Placental pericyte (primary cell): ENCODE data around the gene SAMD7. TPM values are rescaled to one million over a fixed set of nuclear protein-coding genes. Genes with fewer than 3 reads are reported as not detected.

Experiments
- total RNA-seq: library from RNA; depleted of rRNA; stranded (reverse); fragments of >200 nt; gene quantifications from 2 replicates; pipeline ENCODE4 v1.2.3, GENCODE V29; 2012

The SAMD7 gene, protein sequence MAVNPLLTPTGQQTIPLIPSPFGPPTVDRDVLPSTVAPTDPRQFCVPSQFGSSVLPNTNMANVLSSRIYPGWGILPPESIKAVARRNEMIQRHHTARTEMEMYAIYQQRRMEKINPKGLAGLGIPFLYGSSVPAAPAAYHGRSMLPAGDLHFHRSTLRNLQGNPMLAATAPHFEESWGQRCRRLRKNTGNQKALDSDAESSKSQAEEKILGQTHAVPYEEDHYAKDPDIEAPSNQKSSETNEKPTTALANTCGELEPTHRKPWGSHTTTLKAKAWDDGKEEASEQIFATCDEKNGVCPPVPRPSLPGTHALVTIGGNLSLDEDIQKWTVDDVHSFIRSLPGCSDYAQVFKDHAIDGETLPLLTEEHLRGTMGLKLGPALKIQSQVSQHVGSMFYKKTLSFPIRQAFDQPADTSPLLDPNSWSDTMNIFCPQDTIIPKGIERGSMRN
- not detected in 2 replicates for total RNA-seq

DNA sequence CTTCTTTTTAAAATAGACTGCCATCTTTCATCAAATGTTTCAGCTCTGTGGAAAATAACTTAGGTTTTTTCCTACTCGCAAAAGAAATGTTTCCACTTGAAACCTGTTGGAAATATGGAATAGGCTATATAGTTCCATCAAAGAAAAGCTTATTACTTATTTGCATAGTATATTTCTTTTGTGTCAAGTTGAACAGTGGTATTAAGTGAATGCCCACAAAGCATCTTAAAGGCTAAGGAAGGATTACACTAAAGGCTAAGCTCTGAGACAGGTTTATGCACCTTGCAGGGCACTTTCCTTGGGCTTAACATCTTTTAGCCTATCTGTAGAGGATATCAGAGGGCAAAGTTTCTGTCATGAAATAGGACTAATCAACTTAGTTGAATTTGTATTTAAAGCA lies at the start of gene SAMD7:
SAMD7 (plus strand) TSS at position 301 of the 400 bp plus-strand sequence. CDS start 7,927 bp downstream, outside the sequence.

DNA sequence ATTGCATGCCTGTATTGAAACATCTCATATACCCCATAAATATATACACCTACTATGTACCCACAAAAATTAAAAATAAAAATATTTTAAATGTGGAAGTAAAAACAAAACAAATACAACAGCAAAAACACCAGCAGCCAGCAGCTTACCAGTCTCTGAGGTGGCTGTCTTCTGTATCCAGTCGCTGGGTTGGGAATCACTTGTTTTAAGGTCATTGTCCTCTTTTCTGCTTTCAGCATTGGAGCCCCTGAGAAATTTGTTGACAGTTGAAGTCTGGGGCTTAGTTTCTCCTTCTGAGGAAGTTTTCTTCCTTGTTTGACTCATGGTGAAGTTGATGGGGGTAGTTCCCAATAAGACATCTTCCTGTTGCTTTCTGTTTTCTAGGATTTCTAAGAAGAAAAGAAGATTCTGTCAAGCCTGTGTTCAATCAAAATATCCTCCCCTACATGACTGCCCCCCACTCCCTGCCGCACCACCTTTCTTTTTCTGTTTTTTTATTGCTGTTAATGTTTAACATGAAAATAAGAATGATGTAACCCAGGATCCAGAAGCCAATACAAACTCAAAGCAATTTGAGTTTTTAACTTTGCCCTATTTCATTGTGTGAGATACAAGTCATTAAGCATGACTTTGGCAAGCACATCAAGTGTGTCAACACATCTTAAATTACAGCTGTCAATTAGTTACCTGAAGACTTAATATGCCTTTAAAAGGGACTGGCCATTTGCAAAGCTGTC lies 41.7 kb upstream of the SAMD7 start, which contains the start of gene LRRC31:
LRRC31 (minus strand) TSS at position 452 of the 737 bp plus-strand sequence; CDS start at position 324, 128 bp downstream.

DNA sequence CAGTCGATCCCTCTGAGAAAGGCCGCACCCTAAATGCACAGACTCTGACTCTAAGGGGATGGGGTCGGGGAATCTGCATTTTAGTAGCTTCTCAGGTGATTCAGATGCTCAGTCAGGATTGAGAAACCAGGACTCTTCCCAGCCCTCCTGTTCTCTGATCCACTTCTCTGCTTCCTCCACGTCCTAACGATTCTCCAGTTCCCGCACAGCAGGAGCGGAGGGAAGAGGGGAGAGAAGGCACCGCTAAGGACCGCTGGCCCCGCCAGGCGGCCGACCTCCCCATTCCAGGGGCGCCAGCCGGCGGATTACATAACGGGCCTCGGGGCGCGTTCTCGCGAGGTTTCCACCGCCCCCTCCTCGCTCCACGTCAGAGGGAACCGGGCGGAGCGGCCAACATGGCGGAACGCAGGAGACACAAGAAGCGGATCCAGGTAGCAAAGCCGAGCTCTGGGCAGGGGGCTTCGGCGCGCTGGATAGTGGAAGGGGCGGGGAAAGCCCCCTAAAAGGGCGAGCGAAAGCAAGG lies 55.1 kb downstream of the SAMD7 start, which contains the start of gene SEC62:
SEC62 (plus strand) TSS at position 380 of the 523 bp plus-strand sequence; CDS start at position 396, 16 bp downstream.

Other genes with a start within 250 kb of the SAMD7 start
- gene MECOM, start 247.9 kb upstream of the SAMD7 start, total RNA-seq: 2.4 and 48.0 TPM in 2 replicates
- 327 and 718 TPM in 2 replicates for gene TERC, start 146.5 kb upstream of the SAMD7 start, total RNA-seq
- 2.8 and 6.0 TPM in 2 replicates for gene ACTRT3, start 142.0 kb upstream of the SAMD7 start, total RNA-seq
- gene MYNN, start 138.2 kb upstream of the SAMD7 start, total RNA-seq: 15.1 and 18.0 TPM in 2 replicates
- gene LRRIQ4, start 98.7 kb upstream of the SAMD7 start, total RNA-seq: 0.14 TPM in 1 of 2 replicates, not detected in the other
- gene LRRC34, start 98.7 kb upstream of the SAMD7 start, total RNA-seq: 1.8 and 6.6 TPM in 2 replicates
- not detected in 2 replicates for gene LRRC31, start 41.6 kb upstream of the SAMD7 start, total RNA-seq
- gene SEC62, start 55.2 kb downstream of the SAMD7 start, total RNA-seq: 37.2 and 51.4 TPM in 2 replicates
- gene GPR160, start 126.4 kb downstream of the SAMD7 start, total RNA-seq: 0.14 and 0.44 TPM in 2 replicates